Peyer's patch (tissue), 4 donors: Measurements from ENCODE around the gene SLC41A3. TPM values are rescaled to one million over a fixed set of nuclear protein-coding genes. Genes with fewer than 3 reads are reported as not detected.

Experiments used
- small RNA-seq, 2 donors: library from RNA; depleted of rRNA; stranded (forward); fragments of <200 nt; gene quantifications; one replicate each; pipeline ENCODE3, GENCODE V24; 2016
- total RNA-seq, 4 donors: library from RNA; depleted of rRNA; stranded (reverse); fragments of >200 nt; gene quantifications; one replicate each; pipeline ENCODE4 v1.1.0, GENCODE V29; 2016

Gene SLC41A3
- total RNA-seq, 4 donors from 2014 or later: 45.4 to 79.9 (median 58.5) TPM

Small RNA genes within 50 kb of the gene (small RNA-seq; reads per million reads assigned to genes)
- 0 reads per million in 2 donors for gene AC092903.1

Other genes starting within 250 kb of the SLC41A3 start
- gene ROPN1B, start 114.9 kb downstream of the SLC41A3 start, total RNA-seq: not detected
- gene ALDH1L1, start 96.5 kb upstream of the SLC41A3 start, total RNA-seq: 10 to 100 TPM in 1 of 4 donors, 1 to 10 TPM in 3; 2.0 to 14.2 (median 4.6) TPM